GM19468 (cell line): ENCODE results near the gene NOS1AP.
"Not testable (repeated sequence)": the region's sequence is repeated elsewhere in the genome, so short reads cannot be mapped to it uniquely, and the experiment has no call there.

Experiments used
- ATAC-seq: cut with Tn5 transposase; IDR thresholded peaks from one replicate; pipeline ENCODE4 v1.9.1; 2021; ENCODE audit warnings: mild to moderate bottlenecking, moderate library complexity, moderate number of reproducible peaks; ENCODE audit not compliant: unreplicated experiment; ENCODE audit errors: extremely low read depth

NOS1AP gene

DNA sequence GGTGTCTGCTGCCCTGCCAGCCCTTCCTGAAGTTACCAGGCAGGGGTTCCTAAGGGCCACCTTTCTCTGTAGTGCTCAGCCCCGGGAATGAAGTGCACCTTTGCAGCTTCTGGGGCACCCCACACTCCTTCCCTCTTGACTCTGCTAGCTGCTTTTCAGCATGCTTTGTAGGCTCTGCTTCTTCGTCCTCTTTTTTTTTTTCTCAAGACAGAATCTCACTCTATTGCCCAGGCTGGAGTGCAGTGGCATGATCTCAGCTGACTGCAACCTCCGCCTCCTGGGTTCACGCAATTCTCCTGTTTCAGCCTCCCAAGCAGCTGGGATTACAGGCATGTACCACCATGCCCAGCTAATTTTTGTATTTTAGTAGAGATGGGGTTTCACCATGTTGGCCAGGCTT, 282.4 kb downstream of the NOS1AP start:
- not testable (repeated sequence) for ATAC-seq

DNA sequence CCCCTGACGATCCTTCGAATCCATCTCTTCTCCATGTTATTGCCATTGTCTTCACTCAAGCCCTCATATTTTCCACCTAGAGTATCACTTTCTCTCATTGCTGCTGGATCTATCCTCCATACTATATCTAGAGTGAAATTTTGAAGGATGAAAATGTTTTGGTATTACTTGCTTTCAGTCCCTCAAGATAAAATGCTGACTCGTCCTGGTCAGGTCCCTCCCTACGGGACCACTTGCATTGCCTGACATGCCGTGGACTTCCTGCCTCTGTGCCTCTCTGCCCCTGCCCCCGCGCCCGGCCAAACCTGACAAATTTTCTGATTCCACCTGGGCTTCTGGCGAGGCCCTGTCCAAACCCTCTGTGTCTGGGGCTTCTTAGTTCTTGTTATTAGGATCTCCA, 283.6 kb downstream of the NOS1AP start:
- no peak for ATAC-seq

DNA sequence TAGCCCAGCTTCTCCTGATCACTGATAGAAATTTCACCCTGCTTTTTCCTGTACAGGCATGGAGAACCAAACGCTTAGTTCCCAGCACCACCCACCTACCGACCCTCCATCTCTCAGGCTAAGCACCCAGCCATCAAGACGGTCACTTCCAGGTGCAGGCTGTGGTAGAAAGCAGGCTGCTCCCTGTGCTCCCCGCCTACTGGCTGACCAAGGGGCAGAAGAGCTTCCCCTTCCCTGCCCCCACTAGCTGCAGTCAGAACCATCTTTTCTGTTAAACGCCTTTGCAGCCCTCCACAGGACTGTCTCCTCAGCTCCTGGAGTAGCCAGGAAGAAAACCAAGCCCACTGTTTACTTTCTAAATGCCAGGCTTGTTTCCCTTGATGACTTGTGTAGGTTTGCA, 284.2 kb downstream of the NOS1AP start:
- no peak for ATAC-seq

DNA sequence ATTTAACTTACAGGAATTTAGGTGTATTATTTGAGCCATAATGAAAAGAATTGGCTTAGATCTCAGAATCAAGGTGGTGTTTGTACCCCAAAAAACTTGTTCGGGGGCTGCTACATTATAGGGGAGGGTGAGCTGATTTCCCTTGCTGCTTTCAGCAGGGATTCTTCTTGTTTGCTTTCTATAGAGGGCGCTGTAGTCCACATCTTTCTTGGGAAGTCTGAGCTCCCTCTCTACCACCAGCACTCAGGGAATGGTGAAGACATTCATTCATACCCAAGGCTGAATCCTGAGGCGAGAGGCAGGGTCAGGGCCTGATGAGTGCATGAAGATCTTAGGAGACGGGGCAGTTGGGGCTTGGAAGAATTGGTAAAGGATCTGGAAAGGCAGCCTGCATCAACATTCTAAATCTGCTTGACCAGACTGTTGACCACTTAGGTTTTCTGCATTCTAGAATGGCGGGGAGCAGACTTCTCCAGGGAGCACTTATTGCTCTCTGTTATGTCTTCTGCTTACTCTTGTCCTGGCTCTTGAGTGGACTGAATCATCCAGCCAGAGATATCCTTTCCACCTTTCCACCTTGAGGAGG, 288.3 kb downstream of the NOS1AP start:
- no peak for ATAC-seq

DNA sequence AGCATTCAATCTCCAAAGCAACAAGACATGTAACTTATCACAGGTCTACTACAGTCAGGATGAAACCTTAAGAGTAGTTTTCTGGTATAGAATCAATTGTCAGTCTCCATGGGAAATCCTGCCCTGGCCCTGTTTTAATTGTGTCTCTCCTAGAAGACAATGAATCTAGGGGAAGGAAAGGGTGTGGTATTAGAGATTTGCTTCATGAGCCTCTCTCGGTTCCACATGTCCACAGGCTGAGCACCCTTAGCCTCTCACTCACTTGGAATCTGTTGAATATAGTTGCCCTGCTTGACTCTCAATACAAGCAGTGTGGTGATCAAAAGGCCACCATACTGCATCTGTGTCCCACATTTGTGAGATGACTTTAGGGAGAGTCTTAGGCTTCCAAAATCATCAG, 289.4 kb downstream of the NOS1AP start:
- ATAC-seq: no peak

DNA sequence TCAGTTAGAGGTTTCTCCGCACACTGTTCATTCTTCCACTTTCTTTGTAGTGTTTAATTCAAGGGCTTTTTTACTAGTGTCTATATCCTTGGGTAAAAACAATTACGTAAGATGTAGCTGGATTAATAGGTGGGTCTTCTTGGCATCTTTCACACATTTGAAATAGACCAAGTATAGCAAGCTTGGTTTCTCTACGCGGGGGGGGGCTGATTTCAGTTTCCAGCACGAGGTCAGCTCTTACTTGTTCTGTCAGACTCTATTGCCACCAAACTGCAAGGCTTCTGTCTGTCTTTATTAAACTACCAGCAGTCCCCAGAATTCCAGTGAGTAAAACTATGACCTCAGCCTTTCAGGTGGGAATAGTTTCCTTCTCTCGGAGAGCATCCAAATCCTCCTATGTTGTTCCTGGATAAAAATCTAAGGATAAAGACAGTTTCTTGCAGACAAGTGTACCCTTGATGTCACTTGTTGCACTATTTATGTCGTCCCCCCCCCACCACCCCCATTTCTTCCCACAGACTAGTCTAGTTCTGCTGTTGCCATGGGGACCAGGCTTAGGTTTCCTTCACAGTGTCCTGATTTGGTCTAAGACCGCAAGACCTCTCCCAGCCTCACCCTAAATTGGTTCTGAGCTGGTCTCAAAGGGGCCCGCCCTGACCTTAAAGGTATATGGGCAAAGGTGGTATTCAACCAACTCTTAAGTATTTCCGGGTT, 290.2 kb downstream of the NOS1AP start:
- ATAC-seq: no peak

DNA sequence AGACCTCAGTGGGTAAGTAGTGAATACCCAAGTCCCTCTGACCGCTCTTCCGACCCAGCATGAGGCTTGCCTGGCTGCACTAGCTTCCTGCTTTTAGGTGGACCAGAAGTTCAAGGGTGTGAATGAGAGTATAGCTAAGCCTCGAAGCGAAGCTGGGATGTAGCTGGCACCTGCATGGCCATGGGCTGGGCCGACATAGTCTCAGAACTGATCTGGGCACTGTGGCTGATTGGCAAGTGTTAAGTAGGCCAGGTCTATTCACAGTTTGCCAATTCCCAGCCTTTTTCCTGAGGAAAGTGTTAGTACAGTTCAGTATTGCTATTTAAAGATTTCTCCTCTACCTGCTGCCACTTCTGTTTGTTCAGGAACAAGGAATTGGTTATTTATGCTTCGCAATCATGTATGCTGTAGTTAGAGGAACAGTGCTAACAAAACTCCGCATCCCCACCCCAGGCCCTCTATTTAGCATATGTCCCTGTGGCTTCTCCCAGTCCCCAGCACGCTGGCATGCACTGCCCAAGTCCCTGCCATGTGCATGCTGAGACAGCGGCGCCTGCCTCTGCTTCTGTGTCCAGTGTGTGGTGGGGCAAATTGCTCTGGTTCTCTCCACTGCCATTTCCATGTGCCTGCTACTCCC, 290.9 kb downstream of the NOS1AP start:
- ATAC-seq: no peak

DNA sequence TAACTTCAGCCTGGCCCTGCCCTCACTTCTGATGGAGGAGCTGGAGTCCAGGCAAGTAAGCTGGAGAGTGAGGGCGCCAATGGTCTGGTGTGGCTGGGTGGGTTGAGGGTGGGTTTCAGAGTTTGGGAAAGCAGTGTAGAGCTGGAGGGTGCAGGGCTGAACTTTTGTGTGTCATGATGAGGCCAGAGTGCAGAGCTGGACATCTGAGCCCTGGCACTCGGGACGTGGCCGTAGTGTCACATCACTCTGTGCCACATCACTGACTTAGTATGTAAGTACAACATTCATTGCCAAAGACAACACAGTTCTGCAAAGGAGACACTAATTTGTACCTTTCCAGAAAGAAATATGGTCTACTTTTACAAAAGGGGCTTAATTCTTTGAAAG, 291.4 kb downstream of the NOS1AP start:
- no peak for ATAC-seq

DNA sequence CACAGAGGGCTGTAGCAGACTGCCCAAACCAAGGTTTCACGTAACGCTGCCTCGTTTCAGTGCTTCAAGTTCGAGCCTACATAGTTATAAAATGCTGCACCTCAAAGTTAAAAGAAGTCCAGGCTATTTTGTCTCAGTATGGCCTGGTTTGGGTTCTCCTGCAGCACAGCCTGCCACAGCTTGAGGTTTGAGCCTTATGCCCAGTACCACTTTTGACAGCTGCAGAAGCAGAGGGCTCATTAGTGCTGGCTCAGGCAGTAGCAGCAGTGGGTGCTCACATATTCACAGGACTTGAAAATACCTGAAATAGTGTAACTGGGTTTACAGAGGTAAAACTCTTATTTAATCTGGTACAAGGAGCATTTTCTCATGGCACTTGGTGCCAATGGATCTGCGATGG, 291.9 kb downstream of the NOS1AP start:
- ATAC-seq: peak; percentile 10

DNA sequence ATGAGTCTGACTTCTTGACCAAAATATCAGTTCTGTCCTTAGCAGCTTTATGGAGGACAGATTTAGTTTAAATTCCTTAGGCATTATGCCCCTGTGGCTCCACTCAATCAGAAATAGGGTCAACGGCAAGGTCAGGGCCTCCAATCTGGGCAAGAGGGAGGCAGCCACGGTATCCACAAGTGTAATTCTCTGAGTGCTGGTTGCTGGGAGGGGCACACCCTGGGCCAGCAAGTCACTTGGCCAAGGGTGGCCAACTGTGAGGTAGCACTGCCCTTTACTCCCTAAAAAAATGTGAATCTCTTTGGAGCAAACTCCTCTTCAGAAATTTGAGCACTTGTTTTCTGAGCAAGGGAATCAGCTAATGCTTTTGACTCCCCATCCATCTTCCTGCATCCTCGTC, 294.3 kb downstream of the NOS1AP start:
- ATAC-seq: no peak

DNA sequence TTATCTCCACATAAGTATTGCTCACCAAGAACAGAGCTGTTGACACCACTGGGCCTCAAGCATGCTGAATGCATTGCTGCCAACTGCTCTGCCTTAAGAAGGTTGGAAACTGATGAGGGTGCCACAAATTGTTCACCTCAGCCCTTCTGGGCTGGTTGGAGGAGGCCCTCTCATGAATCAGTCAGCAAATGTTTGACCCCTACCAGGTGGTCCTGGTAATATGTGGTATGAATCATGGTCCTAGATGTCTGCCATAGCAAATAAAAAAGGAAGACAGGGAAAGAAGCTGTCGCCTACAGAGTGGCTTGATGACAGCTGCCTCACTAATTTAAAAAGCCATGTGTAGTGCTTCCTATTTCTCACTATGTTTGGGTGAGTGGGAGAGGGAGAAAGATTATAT, 295.0 kb downstream of the NOS1AP start:
- ATAC-seq: no peak

DNA sequence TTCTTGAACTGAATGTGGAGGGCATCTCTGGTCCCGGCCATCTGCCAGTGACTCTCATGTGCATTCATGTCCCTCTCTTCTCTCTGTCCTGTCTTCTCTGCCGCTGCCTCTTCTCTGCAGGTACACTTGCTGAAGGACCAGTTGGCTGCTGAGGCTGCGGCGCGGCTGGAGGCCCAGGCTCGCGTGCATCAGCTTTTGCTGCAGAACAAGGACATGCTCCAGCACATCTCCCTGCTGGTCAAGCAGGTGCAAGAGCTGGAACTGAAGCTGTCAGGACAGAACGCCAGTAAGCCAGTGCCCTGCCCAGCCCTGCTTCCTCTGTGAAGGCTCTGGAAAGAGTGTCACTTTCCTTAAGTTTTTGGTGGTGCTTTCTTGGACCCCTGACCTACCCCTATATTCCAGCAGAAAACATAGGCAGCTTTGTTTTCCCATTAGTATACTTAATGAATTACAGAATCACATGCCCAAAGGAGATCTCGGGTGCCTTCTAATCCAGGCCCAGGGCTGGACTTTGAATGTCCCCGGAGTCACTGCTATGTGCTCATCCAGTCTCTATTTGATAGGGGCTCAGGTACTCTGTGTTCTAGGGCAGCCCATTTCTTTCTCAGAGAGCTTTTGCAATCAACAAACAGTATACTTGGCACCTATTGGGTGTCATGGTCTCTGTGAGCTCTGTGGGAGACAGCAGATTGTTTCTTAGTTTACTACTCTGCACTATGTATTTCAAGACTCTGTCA, 296.0 kb downstream of the NOS1AP start:
- ATAC-seq: no peak

DNA sequence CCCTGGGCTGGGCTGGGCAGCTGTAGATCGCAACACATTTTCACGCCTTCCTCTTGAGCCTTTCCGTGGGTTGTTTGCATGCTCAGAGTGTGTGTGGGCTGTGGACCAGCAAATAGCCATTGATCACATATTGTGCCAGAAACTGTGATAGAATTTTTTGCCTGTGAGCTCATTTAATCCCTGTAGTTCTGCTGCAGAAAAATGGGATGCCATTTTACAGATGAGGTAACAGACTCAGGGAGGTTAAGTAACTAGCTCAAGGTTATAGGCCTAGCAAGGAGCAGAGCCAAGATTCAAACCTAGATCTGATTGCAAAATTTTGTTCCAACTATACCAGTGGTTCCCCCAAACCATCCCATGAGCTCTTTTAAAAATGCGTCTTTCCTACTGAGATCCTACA, 296.7 kb downstream of the NOS1AP start:
- ATAC-seq: no peak

DNA sequence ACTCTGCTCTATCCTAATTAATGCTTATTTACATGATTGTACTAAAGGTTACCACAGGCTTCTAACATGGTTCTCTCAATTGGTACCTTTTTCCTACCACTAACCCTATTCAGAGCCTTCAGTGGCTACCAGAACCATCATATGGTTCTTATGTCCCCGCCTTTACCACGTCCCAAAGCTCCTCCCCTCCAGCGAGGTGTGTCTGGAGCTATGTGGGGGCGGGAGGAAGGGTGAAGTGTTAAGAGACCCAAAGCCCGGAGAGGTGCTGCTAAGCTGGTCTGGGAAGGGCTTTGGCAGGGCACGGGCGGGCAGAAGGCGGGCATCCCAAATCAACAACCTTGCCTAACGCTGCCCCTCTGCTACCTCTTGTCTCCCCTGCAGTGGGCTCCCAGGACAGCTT, 297.2 kb downstream of the NOS1AP start:
- no peak for ATAC-seq

DNA sequence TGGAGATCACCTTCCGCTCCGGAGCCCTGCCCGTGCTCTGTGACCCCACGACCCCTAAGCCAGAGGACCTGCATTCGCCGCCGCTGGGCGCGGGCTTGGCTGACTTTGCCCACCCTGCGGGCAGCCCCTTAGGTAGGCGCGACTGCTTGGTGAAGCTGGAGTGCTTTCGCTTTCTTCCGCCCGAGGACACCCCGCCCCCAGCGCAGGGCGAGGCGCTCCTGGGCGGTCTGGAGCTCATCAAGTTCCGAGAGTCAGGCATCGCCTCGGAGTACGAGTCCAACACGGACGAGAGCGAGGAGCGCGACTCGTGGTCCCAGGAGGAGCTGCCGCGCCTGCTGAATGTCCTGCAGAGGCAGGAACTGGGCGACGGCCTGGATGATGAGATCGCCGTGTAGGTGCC, 297.6 kb downstream of the NOS1AP start:
- no peak for ATAC-seq

DNA sequence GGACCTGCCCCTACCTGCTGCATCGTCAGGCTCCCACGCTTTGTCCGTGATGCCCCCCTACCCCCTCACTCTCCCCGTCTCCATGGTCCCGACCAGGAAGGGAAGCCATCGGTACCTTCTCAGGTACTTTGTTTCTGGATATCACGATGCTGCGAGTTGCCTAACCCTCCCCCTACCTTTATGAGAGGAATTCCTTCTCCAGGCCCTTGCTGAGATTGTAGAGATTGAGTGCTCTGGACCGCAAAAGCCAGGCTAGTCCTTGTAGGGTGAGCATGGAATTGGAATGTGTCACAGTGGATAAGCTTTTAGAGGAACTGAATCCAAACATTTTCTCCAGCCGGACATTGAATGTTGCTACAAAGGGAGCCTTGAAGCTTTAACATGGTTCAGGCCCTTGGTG, 298.3 kb downstream of the NOS1AP start:
- no peak for ATAC-seq

DNA sequence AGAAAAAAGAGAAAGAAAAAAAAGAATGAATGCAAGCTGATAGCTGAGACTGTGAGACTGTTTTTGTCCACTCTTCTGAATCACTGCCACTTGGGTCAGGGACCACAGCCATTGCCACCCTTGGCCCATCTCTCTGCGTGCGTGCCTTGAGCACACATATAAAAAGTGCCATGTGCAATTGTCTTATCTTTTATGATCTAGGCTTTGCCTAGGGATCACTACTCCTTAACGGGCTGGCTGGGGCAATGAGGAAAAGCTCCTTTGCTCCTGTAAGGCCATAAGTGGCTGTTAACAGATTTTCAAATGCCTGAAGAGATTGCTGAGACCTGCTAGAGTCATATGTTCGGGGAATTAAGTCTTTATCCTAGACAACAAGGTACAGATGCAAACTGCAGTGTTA, 299.0 kb downstream of the NOS1AP start:
- no peak for ATAC-seq

DNA sequence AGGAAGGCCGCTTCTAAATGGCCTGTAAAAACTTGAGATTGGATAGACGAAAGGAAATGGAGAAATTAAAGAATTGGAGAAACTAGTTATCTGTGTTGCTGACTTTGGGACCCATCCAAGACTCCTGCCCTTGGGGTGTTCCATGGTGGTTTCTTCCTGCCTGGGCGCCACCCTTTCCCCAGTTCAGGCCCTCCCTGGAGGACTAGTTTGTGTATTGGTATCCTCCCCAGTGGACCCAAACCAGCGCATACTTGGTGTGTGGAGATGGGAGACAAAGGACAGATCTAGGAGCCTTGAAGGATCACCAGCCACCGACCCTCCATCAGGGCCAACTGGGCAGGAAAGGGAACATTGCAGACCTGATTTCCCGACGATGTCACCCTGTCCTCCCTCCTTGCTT, 300.1 kb downstream of the NOS1AP start:
- ATAC-seq: no peak

DNA sequence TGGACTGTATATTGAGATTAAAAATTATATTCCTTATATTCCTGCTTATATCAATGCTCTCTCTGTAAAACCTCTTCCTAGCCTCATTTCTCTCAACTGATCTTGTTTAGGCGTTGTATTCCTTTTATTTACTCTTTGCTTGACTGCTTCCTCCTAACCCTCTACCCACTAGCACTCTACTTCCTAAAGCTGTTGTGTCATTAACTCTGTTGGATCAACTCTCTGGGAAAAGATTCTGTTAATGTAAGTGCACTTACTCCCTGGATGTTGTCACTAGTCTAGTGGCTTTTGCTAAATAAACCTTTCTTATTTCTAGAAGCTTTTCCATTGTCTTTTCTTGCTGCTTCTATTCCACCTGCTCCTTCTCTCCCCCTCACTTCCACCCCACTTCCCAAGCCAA, 300.7 kb downstream of the NOS1AP start:
- ATAC-seq: no peak

DNA sequence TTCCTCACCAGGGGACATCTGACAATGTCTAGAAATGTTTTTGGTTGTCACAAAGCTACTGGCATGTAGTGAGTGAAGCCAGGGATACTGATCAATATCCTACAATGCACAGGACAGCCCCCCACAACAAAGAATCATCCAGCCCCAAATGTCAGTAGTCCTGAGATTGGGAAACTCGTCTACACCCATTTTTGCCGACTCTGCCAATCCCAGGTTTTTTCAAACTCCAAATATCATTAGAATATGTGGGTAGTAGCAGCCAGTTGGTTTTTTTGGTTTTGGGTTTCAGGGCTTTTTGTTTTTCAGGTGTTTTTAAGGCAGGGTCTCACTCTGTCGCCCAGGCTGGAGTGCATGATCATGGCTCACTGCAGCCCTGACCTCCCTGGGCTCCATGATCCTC, 301.2 kb downstream of the NOS1AP start:
- ATAC-seq: no peak

DNA sequence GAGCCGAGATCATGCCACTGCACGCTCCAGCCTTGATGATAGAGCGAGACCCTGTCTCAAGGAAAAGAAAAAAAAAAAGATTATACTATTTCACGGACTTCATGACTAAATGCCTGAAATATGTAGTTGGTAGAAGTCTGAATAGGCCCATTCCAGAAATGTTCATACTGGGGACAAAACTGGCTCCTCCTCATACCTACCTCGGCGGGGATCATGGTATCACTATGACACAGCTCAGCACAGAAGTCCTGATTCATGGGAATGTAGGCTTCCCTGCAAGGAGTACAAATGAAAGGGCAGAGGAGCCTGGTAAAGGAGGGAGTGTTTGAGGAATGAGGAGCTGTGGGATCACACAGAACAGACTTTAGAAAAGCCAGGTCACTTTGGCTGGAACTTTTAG, 302.1 kb downstream of the NOS1AP start:
- ATAC-seq: no peak
